Measurements from ENCODE around the gene PPP1R12B. TPM values are rescaled to one million over a fixed set of nuclear protein-coding genes. Genes with fewer than 3 reads are reported as not detected.

PPP1R12B gene
- total and polyA plus RNA-seq, 2 donors, result 7.5 to 8.2 TPM

GRCh38 chr1:202569393-202570322, 221.2 kb downstream of the PPP1R12B start:
- H3K27ac ChIP-seq (ENCODE audit: low read depth in 1 of 2, low read length in 1 of 2), result peak overlapping the region in 1 of 2 donors; percentile 20
- no peaks in the 10 kb centered on the region for H3K9me3 ChIP-seq (ENCODE audit: control insufficient read depth in 2 of 2, insufficient read depth in 1 of 2, low read length in 1 of 2)
- no peak for DNase-seq (ENCODE audit: low read depth in 6 of 9, low spot score in 9 of 9)
- no peaks in the 10 kb centered on the region for H3K27me3 ChIP-seq (ENCODE audit: control insufficient read depth in 2 of 2, insufficient read depth in 1 of 2, low read length in 1 of 2)
- H3K4me1 ChIP-seq (ENCODE audit: control insufficient read depth in 2 of 2, insufficient read depth in 2 of 2, low read length in 2 of 2), result peaks cover 0 to 3% of the 10 kb centered on the region in 2 donors
- no peak overlapping the region for H3K4me3 ChIP-seq (ENCODE audit: low read length in 2 of 2)
- H3K36me3 ChIP-seq (ENCODE audit: control insufficient read depth in 2 of 2, insufficient read depth in 2 of 2, low read length in 1 of 2), result peaks cover 5 to 10% of the 10 kb centered on the region in 2 donors

GRCh38 chr1:202571719-202572339, 223.3 kb downstream of the PPP1R12B start:
- Histone ChIP-seq H3K27me3 (ENCODE audit: control insufficient read depth in 2 of 2, insufficient read depth in 1 of 2, low read length in 1 of 2) (no peaks in the 10 kb centered on the region), H3K4me3 (ENCODE audit: low read length in 2 of 2) (no peak overlapping the region), H3K27ac (ENCODE audit: low read depth in 1 of 2, low read length in 1 of 2) (no peak overlapping the region), H3K4me1 (ENCODE audit: control insufficient read depth in 2 of 2, insufficient read depth in 2 of 2, low read length in 2 of 2) (no peaks in the 10 kb centered on the region), H3K9me3 (ENCODE audit: control insufficient read depth in 2 of 2, insufficient read depth in 1 of 2, low read length in 1 of 2) (no peaks in the 10 kb centered on the region), H3K36me3 (ENCODE audit: control insufficient read depth in 2 of 2, insufficient read depth in 2 of 2, low read length in 1 of 2) (peaks cover 5 to 7% of the 10 kb centered on the region in 2 donors)
- peak in 5 of 9 donors; percentile 10 to 58 (median 30) for DNase-seq (ENCODE audit: low read depth in 6 of 9, low spot score in 9 of 9)
- 70% methylated on average over 3 of the region's 3 CpGs for WGBS

GRCh38 chr1:202572867-202573266, 224.4 kb downstream of the PPP1R12B start:
- no peak overlapping the region for H3K4me3 ChIP-seq (ENCODE audit: low read length in 2 of 2)
- no peak for DNase-seq (ENCODE audit: low read depth in 6 of 9, low spot score in 9 of 9)
- no peaks in the 10 kb centered on the region for H3K9me3 ChIP-seq (ENCODE audit: control insufficient read depth in 2 of 2, insufficient read depth in 1 of 2, low read length in 1 of 2)
- H3K36me3 ChIP-seq (ENCODE audit: control insufficient read depth in 2 of 2, insufficient read depth in 2 of 2, low read length in 1 of 2), result peaks cover under 1 to 7% of the 10 kb centered on the region in 2 donors
- H3K4me1 ChIP-seq (ENCODE audit: control insufficient read depth in 2 of 2, insufficient read depth in 2 of 2, low read length in 2 of 2), result no peaks in the 10 kb centered on the region
- no peaks in the 10 kb centered on the region for H3K27me3 ChIP-seq (ENCODE audit: control insufficient read depth in 2 of 2, insufficient read depth in 1 of 2, low read length in 1 of 2)
- 91% methylated on average over 1 of the region's 1 CpG for WGBS
- H3K27ac ChIP-seq (ENCODE audit: low read depth in 1 of 2, low read length in 1 of 2), result no peak overlapping the region

GRCh38 chr1:202575918-202576653, 227.6 kb downstream of the PPP1R12B start:
- no peak for DNase-seq (ENCODE audit: low read depth in 6 of 9, low spot score in 9 of 9)
- Histone ChIP-seq H3K4me3 (ENCODE audit: low read length in 2 of 2) (no peak overlapping the region), H3K36me3 (ENCODE audit: control insufficient read depth in 2 of 2, insufficient read depth in 2 of 2, low read length in 1 of 2) (peaks cover 3 to 4% of the 10 kb centered on the region in 2 donors), H3K27me3 (ENCODE audit: control insufficient read depth in 2 of 2, insufficient read depth in 1 of 2, low read length in 1 of 2) (no peaks in the 10 kb centered on the region), H3K27ac (ENCODE audit: low read depth in 1 of 2, low read length in 1 of 2) (no peak overlapping the region), H3K4me1 (ENCODE audit: control insufficient read depth in 2 of 2, insufficient read depth in 2 of 2, low read length in 2 of 2) (peaks cover 0 to 3% of the 10 kb centered on the region in 2 donors), H3K9me3 (ENCODE audit: control insufficient read depth in 2 of 2, insufficient read depth in 1 of 2, low read length in 1 of 2) (no peaks in the 10 kb centered on the region)
- 94% methylated on average over 2 of the region's 2 CpGs for WGBS

GRCh38 chr1:202576816-202577215, 228.3 kb downstream of the PPP1R12B start:
- no peaks in the 10 kb centered on the region for H3K9me3 ChIP-seq (ENCODE audit: control insufficient read depth in 2 of 2, insufficient read depth in 1 of 2, low read length in 1 of 2)
- peaks cover 0 to 3% of the 10 kb centered on the region in 2 donors for H3K4me1 ChIP-seq (ENCODE audit: control insufficient read depth in 2 of 2, insufficient read depth in 2 of 2, low read length in 2 of 2)
- 97% methylated on average over 1 of the region's 1 CpG for WGBS
- H3K27me3 ChIP-seq (ENCODE audit: control insufficient read depth in 2 of 2, insufficient read depth in 1 of 2, low read length in 1 of 2), result no peaks in the 10 kb centered on the region
- peaks cover 4 to 7% of the 10 kb centered on the region in 2 donors for H3K36me3 ChIP-seq (ENCODE audit: control insufficient read depth in 2 of 2, insufficient read depth in 2 of 2, low read length in 1 of 2)
- H3K4me3 ChIP-seq (ENCODE audit: low read length in 2 of 2), result no peak overlapping the region
- peak overlapping the region in 1 of 2 donors; percentile 73 for H3K27ac ChIP-seq (ENCODE audit: low read depth in 1 of 2, low read length in 1 of 2)
- DNase-seq (ENCODE audit: low read depth in 6 of 9, low spot score in 9 of 9), result no peak

- no peak overlapping the region for H3K4me3 ChIP-seq (ENCODE audit: low read length in 2 of 2)
- H3K36me3 ChIP-seq (ENCODE audit: control insufficient read depth in 2 of 2, insufficient read depth in 2 of 2, low read length in 1 of 2), result peaks cover 7% of the 10 kb centered on the region in 2 donors
- no peak for DNase-seq (ENCODE audit: low read depth in 6 of 9, low spot score in 9 of 9)
- peak overlapping the region; percentile 69 to 73 for H3K27ac ChIP-seq (ENCODE audit: low read depth in 1 of 2, low read length in 1 of 2)
- peaks cover 0 to 3% of the 10 kb centered on the region in 2 donors for H3K4me1 ChIP-seq (ENCODE audit: control insufficient read depth in 2 of 2, insufficient read depth in 2 of 2, low read length in 2 of 2)
- 96% methylated on average over 2 of the region's 2 CpGs for WGBS
- H3K9me3 ChIP-seq (ENCODE audit: control insufficient read depth in 2 of 2, insufficient read depth in 1 of 2, low read length in 1 of 2), result no peaks in the 10 kb centered on the region
- no peaks in the 10 kb centered on the region for H3K27me3 ChIP-seq (ENCODE audit: control insufficient read depth in 2 of 2, insufficient read depth in 1 of 2, low read length in 1 of 2)
Observed at GRCh38 chr1:202577381-202577780, 228.9 kb downstream of the PPP1R12B start.

- Histone ChIP-seq H3K9me3 (ENCODE audit: control insufficient read depth in 2 of 2, insufficient read depth in 1 of 2, low read length in 1 of 2) (no peaks in the 10 kb centered on the region), H3K4me1 (ENCODE audit: control insufficient read depth in 2 of 2, insufficient read depth in 2 of 2, low read length in 2 of 2) (peaks cover 0 to 3% of the 10 kb centered on the region in 2 donors), H3K27ac (ENCODE audit: low read depth in 1 of 2, low read length in 1 of 2) (peak overlapping the region in 1 of 2 donors; percentile 73), H3K36me3 (ENCODE audit: control insufficient read depth in 2 of 2, insufficient read depth in 2 of 2, low read length in 1 of 2) (peaks cover 7% of the 10 kb centered on the region in 2 donors), H3K4me3 (ENCODE audit: low read length in 2 of 2) (no peak overlapping the region), H3K27me3 (ENCODE audit: control insufficient read depth in 2 of 2, insufficient read depth in 1 of 2, low read length in 1 of 2) (no peaks in the 10 kb centered on the region)
- 88% methylated on average over 4 of the region's 4 CpGs for WGBS
- peak in 1 of 9 donors; percentile 22 for DNase-seq (ENCODE audit: low read depth in 6 of 9, low spot score in 9 of 9)
Observed at GRCh38 chr1:202578001-202578504, 229.6 kb downstream of the PPP1R12B start.

- Histone ChIP-seq H3K4me3 (ENCODE audit: low read length in 2 of 2) (no peak overlapping the region), H3K4me1 (ENCODE audit: control insufficient read depth in 2 of 2, insufficient read depth in 2 of 2, low read length in 2 of 2) (peaks cover 0 to 3% of the 10 kb centered on the region in 2 donors), H3K36me3 (ENCODE audit: control insufficient read depth in 2 of 2, insufficient read depth in 2 of 2, low read length in 1 of 2) (peaks cover 7% of the 10 kb centered on the region in 2 donors), H3K9me3 (ENCODE audit: control insufficient read depth in 2 of 2, insufficient read depth in 1 of 2, low read length in 1 of 2) (no peaks in the 10 kb centered on the region), H3K27me3 (ENCODE audit: control insufficient read depth in 2 of 2, insufficient read depth in 1 of 2, low read length in 1 of 2) (no peaks in the 10 kb centered on the region), H3K27ac (ENCODE audit: low read depth in 1 of 2, low read length in 1 of 2) (peak overlapping the region in 1 of 2 donors; percentile 57)
- 97% methylated on average over 6 of the region's 6 CpGs for WGBS
- no peak for DNase-seq (ENCODE audit: low read depth in 6 of 9, low spot score in 9 of 9)
Observed at GRCh38 chr1:202578565-202578964, 230.1 kb downstream of the PPP1R12B start.

Measured in thymus (tissue), 11 donors.